GM23248 (cell line): ENCODE measurements around the gene ELOB.

Experiments
- EZH2 ChIP-seq: fragments of 200-600 bp; sonication (generic); IDR thresholded peaks from 2 replicates; pipeline ENCODE4 v1.6.1; 2018; ENCODE audit warnings: antibody characterized with exemption, mild to moderate bottlenecking; ENCODE audit not compliant: insufficient read depth, poor library complexity, severe bottlenecking
- EZH2phosphoT487 ChIP-seq: fragments of 200-600 bp; sonication (generic); IDR thresholded peaks from 2 replicates; pipeline ENCODE4 v1.6.1; 2018; ENCODE audit warnings: antibody characterized with exemption, moderate library complexity, mild to moderate bottlenecking, low read depth; ENCODE audit not compliant: insufficient read depth

DNA sequence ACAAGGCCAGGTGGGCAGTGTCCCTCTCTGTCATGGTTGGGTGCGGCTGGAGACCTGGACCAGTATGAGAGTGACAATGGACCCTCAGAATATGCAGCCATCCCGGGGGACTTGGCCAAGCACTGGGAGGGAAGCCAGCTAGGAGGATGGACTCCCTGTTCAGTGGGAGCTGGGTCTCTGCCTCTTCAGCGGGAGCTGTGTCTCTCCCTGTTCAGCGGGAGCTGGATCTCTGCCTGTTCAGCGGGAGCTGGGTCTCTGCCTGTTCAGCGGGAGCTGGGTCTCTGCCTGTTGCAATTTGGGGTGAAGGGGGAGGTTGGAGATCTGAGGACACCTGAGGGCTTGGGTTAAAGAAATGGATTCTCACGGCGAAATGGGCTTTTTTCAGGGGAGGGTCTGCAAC lies 14.1 kb upstream of the ELOB start:
- no peak for TF ChIP-seq EZH2
- TF ChIP-seq EZH2phosphoT487, result no peak
